ENCODE measurements around the gene LSAMP. TPM values are rescaled to one million over a fixed set of nuclear protein-coding genes. Genes with fewer than 3 reads are reported as not detected.

The LSAMP gene
- total and polyA plus RNA-seq, 9 of the 15 experiments (the other 6 are each of a cell fraction or from before 2014, with no cell fraction given) = 0.09 to 0.11 TPM; not detected in 7

DNA sequence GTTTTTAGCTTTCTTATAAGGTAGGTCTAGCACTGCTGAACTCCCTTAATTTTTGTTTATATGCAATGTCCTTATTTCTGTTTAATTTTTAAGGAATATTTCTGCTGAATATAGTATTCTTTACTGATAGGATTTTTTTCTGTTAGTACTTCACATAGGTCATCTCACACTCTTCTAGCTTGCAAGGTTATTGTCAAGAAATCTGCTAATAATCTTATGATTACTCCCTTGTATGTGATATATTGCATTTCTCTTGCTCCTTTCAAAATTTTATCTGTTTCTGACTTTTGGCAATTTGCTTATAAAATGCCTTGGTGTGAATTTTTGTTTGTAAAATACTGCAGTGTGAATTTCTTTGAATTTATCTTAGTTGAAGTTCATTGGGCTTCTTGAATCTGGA, 523.6 kb downstream of the LSAMP start:
- Histone ChIP-seq H3K4me2 (ENCODE audit: insufficient read depth, low read length) (no peak overlapping the region), H4K20me1 (replicated peaks; ENCODE audit: control insufficient read depth, insufficient read depth, low read length) (no peaks in the 10 kb centered on the region), H3K4me3 (no peak overlapping the region), H3K4me1 (replicated peaks in 1 of 2; ENCODE audit: control insufficient read depth in 2 of 2, insufficient read depth in 2 of 2, low read length in 2 of 2) (no peaks in the 10 kb centered on the region), H3K27me3 (ENCODE audit: control insufficient read depth in 2 of 2, insufficient read depth in 2 of 2, low read length in 2 of 2) (no peaks in the 10 kb centered on the region), H3K27ac (ENCODE audit: extremely low read depth, low read depth, low read length) (no peak overlapping the region), H3K36me3 (ENCODE audit: control insufficient read depth, insufficient read depth, low read length) (no peaks in the 10 kb centered on the region), H3K9me1 (ENCODE audit: control insufficient read depth, insufficient read depth, low read length) (no peaks in the 10 kb centered on the region), H3K9me3 (replicated peaks; ENCODE audit: control insufficient read depth, insufficient read depth, low read depth, low read length) (no peaks in the 10 kb centered on the region), H3K9ac (ENCODE audit: insufficient read depth in 1 of 2, low read depth in 2 of 2, low read length in 2 of 2) (no peak overlapping the region), H3K79me2 (ENCODE audit: control insufficient read depth, insufficient read depth, low read length) (no peaks in the 10 kb centered on the region), H2AFZ (ENCODE audit: low read depth, low read length) (no peak overlapping the region)
- ATAC-seq (no peak), FAIRE-seq (no peak), DNase-seq (ENCODE audit: extremely low read depth in 1 of 4, low spot score in 3 of 4) (no peak)
- in situ Hi-C loops (cut with MboI) (no loop called here), intact Hi-C loops (cut with micrococcal nuclease) (no loop called here)
- TF ChIP-seq BMI1 (IDR thresholded peaks at IDR 0.05; ENCODE audit: low read length) (no peak), EP300 (IDR thresholded peaks at IDR 0.05; ENCODE audit: low read length) (no peak), BRD9 (IDR thresholded peaks at IDR 0.05; ENCODE audit: low read depth, partially characterized antibody) (no peak), CHAMP1 (IDR thresholded peaks at IDR 0.05) (no peak), ZNF316 (IDR thresholded peaks at IDR 0.05) (no peak)
- TF ChIP-seq, protein P1, sequence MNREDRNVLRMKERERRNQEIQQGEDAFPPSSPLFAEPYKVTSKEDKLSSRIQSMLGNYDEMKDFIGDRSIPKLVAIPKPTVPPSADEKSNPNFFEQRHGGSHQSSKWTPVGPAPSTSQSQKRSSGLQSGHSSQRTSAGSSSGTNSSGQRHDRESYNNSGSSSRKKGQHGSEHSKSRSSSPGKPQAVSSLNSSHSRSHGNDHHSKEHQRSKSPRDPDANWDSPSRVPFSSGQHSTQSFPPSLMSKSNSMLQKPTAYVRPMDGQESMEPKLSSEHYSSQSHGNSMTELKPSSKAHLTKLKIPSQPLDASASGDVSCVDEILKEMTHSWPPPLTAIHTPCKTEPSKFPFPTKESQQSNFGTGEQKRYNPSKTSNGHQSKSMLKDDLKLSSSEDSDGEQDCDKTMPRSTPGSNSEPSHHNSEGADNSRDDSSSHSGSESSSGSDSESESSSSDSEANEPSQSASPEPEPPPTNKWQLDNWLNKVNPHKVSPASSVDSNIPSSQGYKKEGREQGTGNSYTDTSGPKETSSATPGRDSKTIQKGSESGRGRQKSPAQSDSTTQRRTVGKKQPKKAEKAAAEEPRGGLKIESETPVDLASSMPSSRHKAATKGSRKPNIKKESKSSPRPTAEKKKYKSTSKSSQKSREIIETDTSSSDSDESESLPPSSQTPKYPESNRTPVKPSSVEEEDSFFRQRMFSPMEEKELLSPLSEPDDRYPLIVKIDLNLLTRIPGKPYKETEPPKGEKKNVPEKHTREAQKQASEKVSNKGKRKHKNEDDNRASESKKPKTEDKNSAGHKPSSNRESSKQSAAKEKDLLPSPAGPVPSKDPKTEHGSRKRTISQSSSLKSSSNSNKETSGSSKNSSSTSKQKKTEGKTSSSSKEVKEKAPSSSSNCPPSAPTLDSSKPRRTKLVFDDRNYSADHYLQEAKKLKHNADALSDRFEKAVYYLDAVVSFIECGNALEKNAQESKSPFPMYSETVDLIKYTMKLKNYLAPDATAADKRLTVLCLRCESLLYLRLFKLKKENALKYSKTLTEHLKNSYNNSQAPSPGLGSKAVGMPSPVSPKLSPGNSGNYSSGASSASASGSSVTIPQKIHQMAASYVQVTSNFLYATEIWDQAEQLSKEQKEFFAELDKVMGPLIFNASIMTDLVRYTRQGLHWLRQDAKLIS (CRISPR knock-in tag; IDR thresholded peaks at IDR 0.05) = no peak
- BruUV-seq (replicated peaks) = no TSS peak
- ChIA-PET CTCF (ENCODE audit: low intra/inter-chr PET ratio) (no interaction called here), POLR2A (no interaction called here)
